Measurements from ENCODE around the gene KLHL10. TPM values are rescaled to one million over a fixed set of nuclear protein-coding genes. Genes with fewer than 3 reads are reported as not detected.

KLHL10 gene
- total and polyA plus RNA-seq, 2 of the 13 experiments (the other 11 are each of a cell fraction or from before 2014, with no cell fraction given), result 0.04 to 0.08 TPM

DNA sequence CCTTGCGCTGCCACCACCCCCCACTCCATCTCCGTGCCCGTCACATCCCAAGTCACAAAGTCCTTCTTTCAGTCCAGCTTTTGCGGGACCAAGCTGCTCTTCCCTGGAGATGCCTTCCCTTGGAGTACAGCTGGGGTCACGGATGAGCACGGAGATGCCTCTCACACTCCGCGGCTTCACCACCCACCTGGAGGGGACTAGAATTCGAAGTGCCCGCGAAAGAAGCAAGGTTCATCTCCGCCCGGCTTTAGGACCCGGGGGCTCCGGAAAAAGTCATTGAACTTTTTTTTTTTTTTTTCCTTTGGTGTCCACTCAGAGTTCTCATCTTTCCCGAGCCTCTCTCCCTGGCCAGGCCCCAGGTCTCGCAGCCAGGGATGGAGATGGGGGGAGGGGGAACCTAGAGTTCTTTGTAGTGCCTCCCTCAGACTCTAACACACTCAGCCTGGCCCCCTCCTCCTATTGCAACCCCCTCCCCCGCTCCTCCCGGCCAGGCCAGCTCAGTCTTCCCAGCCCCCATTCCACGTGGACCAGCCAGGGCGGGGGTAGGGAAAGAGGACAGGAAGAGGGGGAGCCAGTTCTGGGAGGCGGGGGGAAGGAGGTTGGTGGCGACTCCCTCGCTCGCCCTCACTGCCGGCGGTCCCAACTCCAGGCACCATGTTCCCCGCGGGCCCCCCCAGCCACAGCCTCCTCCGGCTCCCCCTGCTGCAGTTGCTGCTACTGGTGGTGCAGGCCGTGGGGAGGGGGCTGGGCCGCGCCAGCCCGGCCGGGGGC lies 25.1 kb upstream of the KLHL10 start, which contains the start of gene FKBP10 (continued):
- TF ChIP-seq, protein P1, sequence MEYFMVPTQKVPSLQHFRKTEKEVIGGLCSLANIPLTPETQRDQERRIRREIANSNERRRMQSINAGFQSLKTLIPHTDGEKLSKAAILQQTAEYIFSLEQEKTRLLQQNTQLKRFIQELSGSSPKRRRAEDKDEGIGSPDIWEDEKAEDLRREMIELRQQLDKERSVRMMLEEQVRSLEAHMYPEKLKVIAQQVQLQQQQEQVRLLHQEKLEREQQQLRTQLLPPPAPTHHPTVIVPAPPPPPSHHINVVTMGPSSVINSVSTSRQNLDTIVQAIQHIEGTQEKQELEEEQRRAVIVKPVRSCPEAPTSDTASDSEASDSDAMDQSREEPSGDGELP (IDR thresholded peaks at IDR 0.05; ENCODE audit: borderline replicate concordance, low read depth), result no peak; the same call in 1 of the 2 replicates
- TF ChIP-seq MLLT10 (CRISPR knock-in tag; IDR thresholded peaks at IDR 0.05) (no peak), ZMYM2 (CRISPR knock-in tag; IDR thresholded peaks at IDR 0.05) (no peak), ZNF460 (CRISPR knock-in tag; IDR thresholded peaks at IDR 0.05; ENCODE audit: borderline replicate concordance) (no peak), TP53 (CRISPR knock-in tag; conservative IDR thresholded peaks at IDR 0.05) (no peak), KDM4B (CRISPR knock-in tag; IDR thresholded peaks at IDR 0.05) (no peak), ZNF547 (CRISPR knock-in tag; IDR thresholded peaks at IDR 0.05) (no peak), BRCA1 (CRISPR knock-in tag; IDR thresholded peaks at IDR 0.05) (no peak), SAP130 (CRISPR knock-in tag; IDR thresholded peaks at IDR 0.05; ENCODE audit: low read depth) (peak; percentile 82), NPAS2 (CRISPR knock-in tag; IDR thresholded peaks at IDR 0.05; ENCODE audit: borderline replicate concordance) (no peak), ZNF546 (CRISPR knock-in tag; conservative IDR thresholded peaks at IDR 0.05) (peak; percentile 14; the same call in 1 of the 2 replicates), NCOA1 (CRISPR knock-in tag; IDR thresholded peaks at IDR 0.05) (no peak), SP2 (CRISPR knock-in tag; IDR thresholded peaks at IDR 0.05) (no peak), ZNF17 (CRISPR knock-in tag; IDR thresholded peaks at IDR 0.05) (no peak), ZNF777 (CRISPR knock-in tag; IDR thresholded peaks at IDR 0.05) (no peak), YEATS4 (CRISPR knock-in tag; IDR thresholded peaks at IDR 0.05; ENCODE audit: borderline replicate concordance) (peak; percentile 90), TOE1 (CRISPR knock-in tag; IDR thresholded peaks at IDR 0.05) (no peak), ZNF383 (CRISPR knock-in tag; IDR thresholded peaks at IDR 0.05; ENCODE audit: borderline replicate concordance) (no peak), SP5 (CRISPR knock-in tag; IDR thresholded peaks at IDR 0.05; ENCODE audit: borderline replicate concordance, low read depth) (no peak; the same call in 1 of the 2 replicates), PAWR (CRISPR knock-in tag; IDR thresholded peaks at IDR 0.05; ENCODE audit: borderline replicate concordance) (no peak), KDM3A (CRISPR knock-in tag; IDR thresholded peaks at IDR 0.05; ENCODE audit: low read depth) (peak; percentile 65; the same call in 1 of the 2 replicates), ZSCAN25 (CRISPR knock-in tag; IDR thresholded peaks at IDR 0.05) (no peak), JUN (CRISPR knock-in tag; IDR thresholded peaks at IDR 0.05) (no peak; the same call in 1 of the 2 replicates), RXRB (CRISPR knock-in tag; IDR thresholded peaks at IDR 0.05; ENCODE audit: borderline replicate concordance) (peak; percentile 59; the same call in 1 of the 2 replicates)
- TF ChIP-seq, protein P2, sequence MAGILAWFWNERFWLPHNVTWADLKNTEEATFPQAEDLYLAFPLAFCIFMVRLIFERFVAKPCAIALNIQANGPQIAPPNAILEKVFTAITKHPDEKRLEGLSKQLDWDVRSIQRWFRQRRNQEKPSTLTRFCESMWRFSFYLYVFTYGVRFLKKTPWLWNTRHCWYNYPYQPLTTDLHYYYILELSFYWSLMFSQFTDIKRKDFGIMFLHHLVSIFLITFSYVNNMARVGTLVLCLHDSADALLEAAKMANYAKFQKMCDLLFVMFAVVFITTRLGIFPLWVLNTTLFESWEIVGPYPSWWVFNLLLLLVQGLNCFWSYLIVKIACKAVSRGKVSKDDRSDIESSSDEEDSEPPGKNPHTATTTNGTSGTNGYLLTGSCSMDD (CRISPR knock-in tag; IDR thresholded peaks at IDR 0.05), result no peak
- TF ChIP-seq, protein P3, sequence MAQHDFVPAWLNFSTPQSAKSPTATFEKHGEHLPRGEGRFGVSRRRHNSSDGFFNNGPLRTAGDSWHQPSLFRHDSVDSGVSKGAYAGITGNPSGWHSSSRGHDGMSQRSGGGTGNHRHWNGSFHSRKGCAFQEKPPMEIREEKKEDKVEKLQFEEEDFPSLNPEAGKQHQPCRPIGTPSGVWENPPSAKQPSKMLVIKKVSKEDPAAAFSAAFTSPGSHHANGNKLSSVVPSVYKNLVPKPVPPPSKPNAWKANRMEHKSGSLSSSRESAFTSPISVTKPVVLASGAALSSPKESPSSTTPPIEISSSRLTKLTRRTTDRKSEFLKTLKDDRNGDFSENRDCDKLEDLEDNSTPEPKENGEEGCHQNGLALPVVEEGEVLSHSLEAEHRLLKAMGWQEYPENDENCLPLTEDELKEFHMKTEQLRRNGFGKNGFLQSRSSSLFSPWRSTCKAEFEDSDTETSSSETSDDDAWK (CRISPR knock-in tag; IDR thresholded peaks at IDR 0.05), result no peak
- TF ChIP-seq, protein P4, sequence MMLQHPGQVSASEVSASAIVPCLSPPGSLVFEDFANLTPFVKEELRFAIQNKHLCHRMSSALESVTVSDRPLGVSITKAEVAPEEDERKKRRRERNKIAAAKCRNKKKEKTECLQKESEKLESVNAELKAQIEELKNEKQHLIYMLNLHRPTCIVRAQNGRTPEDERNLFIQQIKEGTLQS (CRISPR knock-in tag; IDR thresholded peaks at IDR 0.05), result no peak; the same call in 1 of the 2 replicates
- TF ChIP-seq, protein P5, sequence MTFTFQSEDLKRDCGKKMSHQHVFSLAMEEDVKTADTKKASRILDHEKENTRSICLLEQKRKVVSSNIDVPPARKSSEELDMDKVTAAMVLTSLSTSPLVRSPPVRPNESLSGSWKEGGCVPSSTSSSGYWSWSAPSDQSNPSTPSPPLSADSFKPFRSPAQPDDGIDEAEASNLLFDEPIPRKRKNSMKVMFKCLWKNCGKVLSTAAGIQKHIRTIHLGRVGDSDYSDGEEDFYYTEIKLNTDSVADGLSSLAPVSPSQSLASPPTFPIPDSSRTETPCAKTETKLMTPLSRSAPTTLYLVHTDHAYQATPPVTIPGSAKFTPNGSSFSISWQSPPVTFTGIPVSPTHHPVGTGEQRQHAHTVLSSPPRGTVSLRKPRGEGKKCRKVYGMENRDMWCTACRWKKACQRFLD (CRISPR knock-in tag; IDR thresholded peaks at IDR 0.05; ENCODE audit: borderline replicate concordance), result peak; percentile 15; the same call in 1 of the 2 replicates
